ENCODE results near the gene PTPRM.

- TF ChIP-seq CTCF (conservative IDR thresholded peaks at IDR 0.05; ENCODE audit: low read depth, low read length) = no peak
- TF ChIP-seq EZH2 (IDR thresholded peaks at IDR 0.05; ENCODE audit: low read length, unreplicated experiment) = no peak
- no peak for TF ChIP-seq EZH2phosphoT487 (IDR thresholded peaks at IDR 0.05; ENCODE audit: borderline replicate concordance, low read length)
Observed at GRCh38 chr18:7677001-7677400, 109.9 kb downstream of the PTPRM start.
